Tongue (tissue), 2 donors: ENCODE data around the gene SLC19A1. TPM values are rescaled to one million over a fixed set of nuclear protein-coding genes. Genes with fewer than 3 reads are reported as not detected.
"Not testable (repeated sequence)": the region's sequence is repeated elsewhere in the genome, so short reads cannot be mapped to it uniquely, and the experiment has no call there.

Source experiments
- DNase-seq: peaks from one replicate; pipeline ENCODE4 v3.0.0-alpha.2; 2015
- total RNA-seq: library from RNA; depleted of rRNA; stranded (reverse); fragments of >200 nt; gene quantifications from one replicate; pipeline ENCODE4 v1.2.3, GENCODE V29; 2014

SLC19A1 gene
- total RNA-seq, 1 donor from 2014 or later: 3.7 TPM

- DNase-seq: no peak
Measured at GRCh38 chr21:45505416-45506021, 36.7 kb downstream of the SLC19A1 start.

- no peak for DNase-seq
Measured at GRCh38 chr21:45504516-45505415, 37.5 kb downstream of the SLC19A1 start.

- DNase-seq: no peak
Measured at GRCh38 chr21:45504021-45504515, 38.2 kb downstream of the SLC19A1 start.

DNA sequence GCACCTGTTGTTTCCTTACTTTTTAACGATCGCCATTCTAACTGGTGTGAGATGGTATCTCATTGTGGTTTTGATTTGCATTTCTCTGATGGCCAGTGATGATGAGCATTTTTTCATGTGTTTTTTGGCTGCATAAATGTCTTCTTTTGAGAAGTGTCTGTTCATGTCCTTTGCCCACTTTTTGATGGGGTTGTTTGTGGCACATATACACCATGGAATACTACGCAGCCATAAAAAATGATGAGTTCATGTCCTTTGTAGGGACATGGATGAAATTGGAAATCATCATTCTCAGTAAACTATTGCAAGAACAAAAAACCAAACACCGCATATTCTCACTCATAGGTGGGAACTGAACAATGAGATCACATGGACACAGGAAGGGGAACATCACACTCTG is 39.0 kb downstream of the SLC19A1 start:
- DNase-seq: not testable (repeated sequence)

DNA sequence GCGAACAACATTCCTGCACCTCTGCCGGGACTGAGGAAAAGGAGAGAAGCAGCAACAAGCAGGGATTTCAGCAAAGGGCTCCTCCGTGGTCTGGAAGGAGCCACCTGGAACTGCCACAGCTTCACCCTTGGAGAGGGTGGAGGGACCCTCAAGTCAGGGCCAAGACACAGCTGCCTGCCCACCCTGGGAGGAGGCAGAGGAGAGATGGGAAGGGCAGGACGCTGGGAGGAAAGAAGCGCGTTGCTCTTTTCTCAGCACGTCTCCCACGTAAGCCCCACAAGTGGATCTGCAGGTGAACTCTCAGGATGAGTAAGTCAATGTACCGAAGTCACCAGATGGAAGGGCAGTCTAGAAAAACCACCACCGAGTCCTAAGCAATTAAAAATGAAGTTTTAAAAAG is 39.6 kb downstream of the SLC19A1 start:
- no peak for DNase-seq

DNA sequence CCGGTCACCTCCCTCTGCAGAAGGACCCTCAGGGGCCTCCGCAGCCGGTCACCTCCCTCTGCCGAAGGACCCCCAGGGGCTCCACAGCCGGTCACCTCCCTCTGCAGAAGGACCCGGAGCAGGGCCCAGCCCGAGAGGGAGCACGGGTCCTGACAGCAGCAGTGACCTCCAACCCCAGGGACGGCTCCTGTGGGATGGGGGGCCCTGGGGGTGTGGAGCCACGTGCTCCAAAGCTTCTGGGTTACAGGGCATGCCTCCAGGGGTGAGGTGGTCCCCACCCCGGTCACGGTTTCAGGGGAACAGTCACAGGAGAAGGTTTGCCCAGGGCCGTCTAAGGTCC is 40.3 kb downstream of the SLC19A1 start:
- DNase-seq: no peak

DNA sequence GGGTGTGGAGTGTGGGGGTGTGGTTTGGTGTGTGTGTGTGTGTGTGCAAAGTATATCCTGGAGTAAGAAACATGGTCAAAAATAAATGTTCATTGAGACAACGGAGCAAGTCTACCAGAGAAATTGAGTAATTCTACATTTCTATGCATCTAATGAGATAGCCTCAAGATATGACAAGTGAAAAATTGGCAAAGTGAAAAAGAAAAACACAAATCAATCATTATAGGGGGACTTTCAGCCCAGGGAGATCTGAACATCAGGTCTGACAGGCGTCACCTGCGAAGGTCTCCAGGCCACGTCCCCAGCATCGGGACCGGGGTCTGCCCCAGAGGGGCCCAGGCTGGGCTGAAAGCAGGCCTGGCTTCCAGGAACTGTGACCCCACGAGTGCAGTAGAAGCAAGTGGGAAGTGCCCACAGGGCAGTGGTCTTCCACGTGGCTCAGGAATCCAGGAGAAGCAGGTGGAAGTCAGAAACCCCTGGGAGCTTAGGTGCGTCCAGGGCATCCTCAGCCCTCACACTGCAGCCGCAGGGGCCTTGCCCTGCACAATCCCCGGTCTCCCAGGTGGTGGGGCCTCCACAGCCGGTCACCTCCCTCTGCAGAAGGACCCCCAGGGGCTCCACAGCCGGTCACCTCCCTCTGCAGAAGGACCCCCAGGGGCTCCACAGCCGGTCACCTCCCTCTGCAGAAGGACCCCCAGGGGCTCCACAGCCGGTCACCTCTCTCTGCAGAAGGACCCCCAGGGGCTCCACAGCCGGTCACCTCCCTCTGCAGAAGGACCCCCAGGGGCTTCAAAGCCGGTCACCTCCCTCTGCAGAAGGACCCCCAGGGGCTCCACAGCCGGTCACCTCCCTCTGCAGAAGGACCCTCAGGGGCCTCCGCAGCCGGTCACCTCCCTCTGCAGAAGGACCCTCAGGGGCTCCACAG is 40.9 kb downstream of the SLC19A1 start:
- not testable (repeated sequence) for DNase-seq

- DNase-seq: no peak
Measured at GRCh38 chr21:45499970-45500577, 42.2 kb downstream of the SLC19A1 start.

DNA sequence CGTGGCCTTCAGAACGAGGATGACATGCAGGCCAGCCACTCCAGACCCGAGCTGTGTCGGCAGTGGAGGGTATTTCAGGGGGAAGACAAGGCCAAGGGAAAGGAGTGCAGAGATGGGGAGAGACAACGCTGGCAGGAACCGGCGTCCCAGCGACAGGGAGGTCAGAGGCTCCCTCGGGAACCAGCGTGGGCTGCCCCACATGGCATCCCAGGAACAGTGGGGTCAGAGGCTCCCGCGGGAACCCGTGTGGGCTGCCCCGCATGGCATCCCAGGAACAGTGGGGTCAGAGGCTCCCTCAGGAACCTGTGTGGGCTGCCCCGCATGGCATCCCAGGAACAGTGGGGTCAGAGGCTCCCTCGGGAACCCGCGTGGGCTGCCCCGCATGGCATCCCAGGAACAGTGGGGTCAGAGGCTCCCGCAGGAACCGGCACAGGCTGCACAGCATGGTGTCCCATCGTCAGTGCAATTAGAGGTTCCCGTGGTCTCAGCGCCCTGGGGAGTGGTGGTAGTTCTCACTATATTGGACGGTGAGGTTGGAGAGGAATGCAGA is 43.0 kb downstream of the SLC19A1 start:
- no peak for DNase-seq

GRCh38 chr21:45498646-45499000 is 43.6 kb downstream of the SLC19A1 start:
- no peak for DNase-seq

- DNase-seq: no peak
Measured at GRCh38 chr21:45497846-45498645, 44.2 kb downstream of the SLC19A1 start.

- DNase-seq: no peak
Measured at GRCh38 chr21:45496968-45497845, 45.0 kb downstream of the SLC19A1 start.

- no peak for DNase-seq
Measured at GRCh38 chr21:45496151-45496967, 45.9 kb downstream of the SLC19A1 start.

DNA sequence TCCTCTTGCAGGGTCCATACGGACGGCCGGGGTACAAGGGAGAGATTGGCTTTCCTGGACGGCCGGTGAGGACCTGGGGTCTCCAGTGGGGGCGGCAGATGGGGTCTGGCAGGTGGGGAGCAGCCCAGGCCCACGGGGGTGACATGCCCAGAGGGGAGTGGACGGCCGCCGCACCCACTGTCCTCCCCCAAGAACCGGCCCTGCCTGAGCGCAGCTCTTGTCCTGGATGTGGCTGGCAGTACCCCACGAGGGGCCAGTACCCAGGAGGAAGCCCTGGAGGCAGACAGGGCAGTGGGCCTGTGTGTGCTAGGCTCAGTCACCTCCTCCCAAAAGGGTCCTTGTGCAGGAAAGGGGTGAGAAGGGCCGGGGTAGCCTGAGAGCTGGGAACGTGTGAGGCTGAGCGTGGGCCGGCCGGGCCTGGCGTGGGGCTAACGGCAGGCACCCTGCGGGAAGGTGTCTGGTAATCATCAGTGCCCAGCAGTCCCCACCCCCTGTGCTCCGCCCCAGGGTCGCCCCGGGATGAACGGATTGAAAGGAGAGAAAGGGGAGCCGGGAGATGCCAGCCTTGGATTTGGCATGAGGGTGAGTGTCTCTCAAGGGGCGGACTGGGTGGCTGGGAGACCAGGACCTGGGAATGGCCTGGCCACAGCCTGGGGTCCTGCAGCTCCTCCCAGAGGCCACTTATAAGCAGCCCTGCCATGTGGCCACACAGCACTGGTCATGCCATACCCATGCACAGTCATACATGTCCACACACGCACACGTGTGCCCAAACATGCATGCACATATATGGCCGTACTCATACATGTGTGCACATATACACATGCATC is 47.2 kb downstream of the SLC19A1 start:
- no peak for DNase-seq

- no peak for DNase-seq
Measured at GRCh38 chr21:45494135-45494850, 47.9 kb downstream of the SLC19A1 start.

- no peak for DNase-seq
Measured at GRCh38 chr21:45493401-45494001, 48.7 kb downstream of the SLC19A1 start.

- DNase-seq: no peak
Measured at GRCh38 chr21:45492765-45493164, 49.5 kb downstream of the SLC19A1 start.
